SHP77 (cell line): ENCODE data around the gene LAMA4.

Experiments used
- DNase-seq, 2 experiments: peaks; one replicate each; lab custom pipeline; 2025; lab: John Stamatoyannopoulos, UW

Gene LAMA4

GRCh38 chr6:112096901-112097300 lies 157.5 kb downstream of the LAMA4 start:
- DNase-seq: no peak

DNA sequence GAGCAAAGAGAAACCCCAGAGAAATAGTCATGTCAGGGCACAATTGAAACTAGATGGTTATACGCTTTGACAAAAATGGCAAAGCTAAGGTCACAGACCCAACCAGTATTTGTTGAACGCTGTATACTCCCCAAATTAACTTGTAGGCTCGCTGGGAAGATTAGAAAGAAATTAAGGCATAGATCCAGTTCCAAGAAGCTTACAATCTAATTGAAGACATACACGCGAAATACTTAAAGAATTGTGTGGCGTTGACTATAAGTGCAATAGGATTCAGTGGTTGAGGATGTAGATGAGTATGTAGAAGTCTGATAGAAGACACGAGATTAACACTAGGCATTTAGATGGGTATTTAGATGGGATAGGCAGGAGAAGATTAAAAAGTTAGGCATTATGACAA lies 166.5 kb downstream of the LAMA4 start:
- no peak for DNase-seq

DNA sequence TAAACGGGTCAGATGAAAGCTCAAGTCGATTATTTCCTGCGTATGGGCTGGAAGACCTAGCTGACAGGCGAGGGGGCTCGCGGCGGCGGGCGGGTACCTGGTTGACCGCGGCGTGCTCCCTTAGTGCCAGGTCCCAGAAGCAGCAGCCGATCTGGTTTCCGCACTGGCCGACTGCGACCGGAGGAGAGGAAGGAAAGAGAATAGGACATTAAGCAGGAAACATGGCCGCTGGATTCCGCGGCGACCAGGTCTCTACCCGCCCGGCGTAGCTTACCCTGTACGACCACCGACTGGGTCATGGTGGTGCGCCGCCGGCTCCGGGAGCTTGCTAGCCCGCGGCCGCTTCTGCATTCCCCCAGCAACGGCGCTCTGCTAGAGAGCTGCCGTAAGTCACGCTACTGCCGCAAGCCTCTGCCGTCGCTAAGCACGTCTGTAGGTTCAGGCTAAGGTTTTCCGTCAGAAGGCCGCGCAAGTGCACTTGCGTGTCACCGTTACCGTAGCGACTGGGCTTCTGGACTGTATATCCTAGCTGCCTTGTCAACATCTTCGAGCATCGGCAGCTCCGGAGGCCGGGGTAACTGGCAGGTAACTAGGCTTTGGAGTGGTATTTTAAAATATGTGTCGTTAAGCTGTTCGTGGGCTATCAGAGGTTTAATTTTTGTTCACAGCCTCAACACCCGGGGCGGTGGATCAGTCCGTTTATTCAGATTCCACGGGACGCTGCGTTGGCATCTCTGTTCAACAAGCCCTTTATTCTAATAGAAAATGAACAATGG lies 167.0 kb downstream of the LAMA4 start, which contains the start of the genes FAM229B and TUBE1:
Gene FAM229B, plus strand, starts transcription at position 456 of the 776 bp plus-strand sequence. CDS start 11,693 bp downstream, outside the sequence.
Gene TUBE1, minus strand, starts transcription at position 347 of the 776 bp plus-strand sequence. Its CDS starts 48 bp downstream, at position 299.
- DNase-seq: peak; percentile 97

- peak; percentile 15 for DNase-seq
Observed at GRCh38 chr6:112086744-112087135, 167.6 kb downstream of the LAMA4 start.

- no peak for DNase-seq
Observed at GRCh38 chr6:112085286-112086065, 168.9 kb downstream of the LAMA4 start.

DNA sequence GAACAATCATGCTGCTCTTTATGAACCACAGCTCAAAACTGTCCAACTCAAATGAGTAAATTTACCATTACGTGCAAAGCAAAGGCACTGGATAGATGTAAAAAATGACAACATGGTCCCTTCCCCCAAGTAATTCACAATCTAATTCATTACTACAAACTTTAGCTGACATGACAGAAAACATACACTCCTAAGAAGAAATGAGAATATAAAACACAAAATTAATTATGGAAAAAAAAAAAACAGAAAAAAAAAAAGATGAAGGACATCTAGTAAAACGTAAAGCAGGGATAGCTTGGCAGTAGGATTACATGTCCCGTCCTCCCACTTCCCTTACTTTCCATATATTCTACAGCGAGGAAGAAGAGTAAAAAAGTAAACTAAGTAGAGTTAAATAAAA lies 172.8 kb downstream of the LAMA4 start:
- DNase-seq: no peak

DNA sequence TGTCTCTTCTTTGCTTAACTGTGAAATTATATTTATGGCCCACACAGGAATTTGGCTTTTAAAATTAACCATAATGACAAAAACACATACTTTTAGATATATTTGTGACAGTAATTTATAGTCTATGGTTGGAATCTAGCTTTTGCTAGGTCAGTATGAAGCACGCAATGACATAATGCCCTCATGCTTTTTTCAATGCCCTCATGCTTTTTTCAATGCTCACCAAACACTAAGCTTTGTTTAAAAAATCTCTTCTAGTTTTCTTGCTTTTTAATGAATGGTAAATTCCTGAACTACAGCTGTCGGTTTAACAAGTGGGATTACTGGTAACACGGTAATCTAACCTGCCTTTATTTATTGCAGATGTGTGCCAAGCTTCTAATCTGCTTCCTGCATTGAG lies 187.8 kb downstream of the LAMA4 start:
- DNase-seq: no peak

GRCh38 chr6:112065426-112065986 lies 188.9 kb downstream of the LAMA4 start:
- no peak for DNase-seq

GRCh38 chr6:112062966-112063365 lies 191.4 kb downstream of the LAMA4 start:
- no peak for DNase-seq

DNA sequence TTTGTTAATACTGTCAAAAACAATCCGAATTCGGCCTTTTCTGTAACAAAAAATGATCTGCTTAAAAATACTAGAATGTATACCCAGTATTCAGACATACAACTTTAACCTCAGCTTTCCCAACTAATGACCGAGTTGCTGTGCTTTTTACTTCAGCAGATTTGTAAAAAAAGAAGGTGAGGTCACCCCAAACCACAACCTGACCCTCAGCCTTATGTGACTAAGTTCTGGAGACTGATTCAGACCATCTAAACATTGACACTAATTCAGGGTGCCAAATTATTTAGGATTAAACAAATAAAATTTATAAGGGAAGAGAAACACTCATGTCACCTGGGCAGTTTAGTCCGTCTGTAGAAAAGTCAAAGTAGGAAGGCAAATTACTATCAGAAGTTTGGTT lies 192.8 kb downstream of the LAMA4 start:
- DNase-seq: no peak
